COLO668 (cell line): Measurements from ENCODE around the gene LIPC.

Experiments
- DNase-seq: peaks from one replicate; lab custom pipeline; 2025; ENCODE audit not compliant: unreplicated experiment; lab: John Stamatoyannopoulos, UW

The LIPC gene

DNA sequence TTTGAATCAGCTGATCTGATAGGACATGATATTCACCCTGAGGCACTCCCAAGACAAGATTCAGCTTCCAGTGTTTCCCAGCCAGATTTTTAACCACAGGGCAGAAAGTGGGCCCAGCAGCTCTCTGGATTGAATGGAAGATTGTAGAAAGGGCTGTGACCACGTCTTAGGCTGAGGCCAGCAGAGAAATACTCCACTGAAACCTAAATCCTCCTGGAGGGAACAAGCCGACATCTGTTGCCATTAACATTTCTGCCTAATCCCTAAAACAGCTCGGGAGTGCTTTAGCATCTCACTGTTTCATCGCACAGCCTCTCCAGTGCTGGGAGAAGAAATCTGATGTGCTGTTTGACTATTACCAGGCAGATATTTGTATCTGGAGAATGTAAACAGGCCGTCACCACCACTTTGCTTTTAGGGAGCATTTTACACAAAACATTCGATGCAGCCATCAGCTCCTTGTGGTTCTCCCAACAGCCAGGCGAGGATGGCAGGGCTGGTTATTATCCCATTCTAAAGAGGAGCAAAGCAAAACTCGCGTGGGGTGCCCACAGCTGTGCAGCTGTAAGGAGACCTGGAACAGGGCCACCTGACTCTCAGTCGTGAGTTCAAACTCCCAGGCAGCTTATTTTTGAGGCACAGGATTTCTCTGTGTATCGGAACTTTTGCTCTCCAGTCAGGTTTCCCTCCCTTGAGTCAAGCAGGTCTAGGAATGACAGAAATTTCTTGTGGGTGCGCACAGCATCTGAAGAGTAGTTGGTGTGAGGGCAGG is 117.4 kb downstream of the LIPC start:
- DNase-seq: no peak

DNA sequence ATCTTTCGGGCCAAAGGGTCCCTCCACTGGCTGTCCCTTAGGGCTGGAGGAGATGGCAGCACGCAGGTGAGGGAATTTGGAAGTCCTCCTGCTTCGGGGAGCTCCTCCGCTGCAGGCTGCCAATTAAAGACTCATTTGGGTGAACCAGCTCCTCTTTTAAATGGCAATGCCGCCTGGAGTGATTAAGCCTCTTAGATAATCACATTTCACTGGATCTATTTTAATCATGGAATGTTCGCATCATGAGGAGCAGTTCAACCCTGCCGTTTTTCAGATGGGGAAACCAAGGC is 117.9 kb downstream of the LIPC start:
- DNase-seq: no peak

DNA sequence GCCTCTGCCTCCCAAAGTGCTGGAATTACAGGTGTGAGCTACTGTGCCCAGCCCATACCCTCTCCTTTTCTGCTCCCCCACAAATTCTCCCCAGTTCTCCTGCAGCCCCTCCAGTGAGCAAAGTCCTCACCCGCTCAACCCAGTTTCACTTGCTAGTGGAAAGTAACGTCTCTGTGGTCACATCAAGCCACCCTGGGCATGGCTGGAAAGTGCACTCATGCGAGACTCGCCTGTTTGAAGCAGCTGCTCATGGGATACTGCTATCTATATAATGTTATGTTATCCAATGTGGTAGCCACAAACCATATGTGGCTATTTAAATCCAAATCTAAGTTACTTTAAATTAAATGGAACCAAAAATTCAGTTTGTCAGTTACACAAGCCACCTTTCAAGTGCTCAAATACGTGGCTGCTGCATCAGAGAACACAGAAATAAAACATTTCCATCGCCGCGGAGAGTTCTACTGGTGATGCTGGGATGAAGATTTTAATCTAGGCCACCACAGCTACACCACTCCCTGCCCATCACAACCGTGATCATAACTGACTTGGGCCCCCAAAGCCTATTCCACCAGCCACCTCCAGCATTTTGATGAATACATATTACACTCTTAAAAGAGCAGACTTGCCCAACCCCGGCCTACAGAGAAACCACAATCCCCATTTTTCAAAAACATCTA is 119.4 kb downstream of the LIPC start:
- DNase-seq: no peak

DNA sequence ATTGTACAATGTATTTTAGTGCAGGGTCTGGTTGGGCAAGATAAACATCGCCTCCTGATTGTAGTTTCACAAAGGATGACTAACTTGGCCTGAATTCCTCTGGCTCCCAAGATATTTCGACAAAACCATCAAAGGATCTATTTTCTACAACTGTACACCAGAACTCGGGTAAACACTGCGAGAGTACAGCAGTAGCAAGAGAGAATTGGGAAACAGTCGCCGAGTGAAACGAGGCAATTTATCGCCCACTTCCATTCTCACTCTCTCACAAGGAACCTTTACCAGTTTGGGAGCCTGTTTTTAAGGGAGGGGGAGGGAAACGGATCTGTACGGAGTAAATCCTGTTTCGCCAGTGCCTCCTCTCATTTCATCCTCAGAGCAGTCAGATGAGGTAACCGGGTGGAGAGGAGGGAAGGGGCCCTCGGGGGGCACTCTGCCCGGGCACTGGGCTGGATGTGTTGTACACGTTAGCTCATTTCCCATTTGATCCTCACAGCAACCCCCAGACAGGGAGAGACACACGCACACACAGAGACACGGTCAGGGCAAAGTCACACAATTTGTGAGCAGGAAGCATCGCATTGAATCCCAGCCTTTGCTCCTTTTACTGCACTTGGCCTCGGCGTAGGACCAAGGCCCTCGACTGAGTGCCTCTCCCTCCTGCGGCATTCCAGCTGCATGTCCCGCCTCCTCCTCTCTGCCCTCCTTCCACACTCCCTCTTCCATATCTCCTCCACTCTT is 120.1 kb downstream of the LIPC start:
- no peak for DNase-seq

DNA sequence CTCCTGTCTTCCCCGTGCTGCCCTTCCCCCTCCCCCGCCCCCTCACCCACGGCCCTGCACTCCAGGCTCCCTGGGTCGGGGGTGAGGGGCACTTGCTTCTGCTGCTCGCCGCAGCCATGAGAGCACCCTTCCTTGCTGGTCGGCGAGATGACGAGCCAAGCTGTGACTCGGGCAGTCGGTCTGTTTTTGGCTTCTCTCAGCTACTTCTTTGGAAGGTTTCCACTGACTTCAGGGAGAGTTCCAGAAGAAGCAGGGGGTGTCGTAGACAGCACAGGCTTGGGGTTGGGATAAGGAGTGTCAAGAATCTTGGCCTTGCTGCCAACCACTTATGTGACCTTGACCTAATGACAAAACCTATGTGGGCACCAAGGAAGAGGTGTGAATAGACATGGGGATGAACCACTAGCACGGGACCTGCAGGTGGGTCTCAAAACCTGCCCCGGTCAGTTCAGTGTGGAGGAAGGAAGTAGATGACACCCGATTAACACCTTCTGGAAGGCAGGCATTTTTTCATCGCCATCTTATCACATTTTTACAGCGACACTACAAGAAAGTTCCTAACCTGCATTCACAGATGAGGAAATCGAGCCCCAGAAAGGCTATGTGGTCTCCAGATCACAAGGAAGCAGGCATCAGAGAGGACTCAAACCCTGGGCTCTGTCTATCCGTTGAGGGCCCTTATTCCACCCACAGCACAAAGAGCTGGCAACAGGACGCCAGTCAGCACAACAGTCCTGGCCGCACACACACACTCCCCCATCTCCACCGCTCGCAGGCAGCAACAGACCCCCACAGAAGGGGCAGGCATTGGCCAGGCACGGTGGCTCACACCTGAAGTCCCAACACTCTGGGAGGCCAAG is 120.9 kb downstream of the LIPC start:
- no peak for DNase-seq

DNA sequence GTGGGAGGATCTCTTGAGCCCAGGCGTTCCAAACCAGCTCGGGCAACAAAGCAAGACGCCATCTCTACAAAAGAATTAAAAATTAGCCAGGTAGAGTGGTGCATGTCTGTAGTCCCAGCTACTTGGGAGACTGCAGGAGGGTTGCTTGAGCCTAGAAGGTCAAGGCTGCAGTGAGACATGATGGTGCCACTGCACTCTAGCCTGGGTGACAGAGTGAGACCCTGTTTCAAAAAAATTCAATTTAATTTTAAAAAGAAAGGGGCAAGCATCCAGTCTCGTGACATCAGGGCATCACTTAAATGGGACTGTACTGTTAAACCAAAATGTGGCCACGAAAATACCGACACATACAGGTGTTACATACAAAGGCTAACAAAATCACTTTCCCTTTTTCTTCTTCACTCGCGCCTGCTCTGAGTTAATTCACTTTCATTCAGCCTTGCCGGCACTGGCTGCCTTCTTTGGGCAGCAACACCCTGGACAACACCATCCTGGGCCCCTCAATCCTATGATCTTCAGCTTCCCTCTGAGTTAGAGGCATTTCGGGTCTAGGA is 121.7 kb downstream of the LIPC start:
- DNase-seq: no peak

DNA sequence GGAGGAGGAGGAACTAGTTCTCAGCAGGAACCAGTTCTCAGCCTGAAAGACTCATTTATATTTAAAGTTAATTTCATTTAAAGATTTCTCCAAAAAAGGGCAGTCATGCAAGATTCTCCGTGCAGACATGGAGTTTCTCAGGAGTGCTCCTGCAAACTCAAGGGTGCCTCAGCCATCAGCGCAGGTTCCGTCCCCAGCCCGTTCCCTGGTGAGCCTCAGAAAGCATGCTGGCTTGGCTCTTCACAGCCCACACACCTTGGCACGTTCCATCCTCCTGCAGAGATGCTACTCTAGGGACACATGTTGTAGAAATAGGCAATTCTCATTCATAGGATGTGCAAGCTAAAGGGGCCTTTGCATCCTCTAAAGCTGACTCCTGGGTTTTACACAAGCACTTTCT is 123.0 kb downstream of the LIPC start:
- no peak for DNase-seq

DNA sequence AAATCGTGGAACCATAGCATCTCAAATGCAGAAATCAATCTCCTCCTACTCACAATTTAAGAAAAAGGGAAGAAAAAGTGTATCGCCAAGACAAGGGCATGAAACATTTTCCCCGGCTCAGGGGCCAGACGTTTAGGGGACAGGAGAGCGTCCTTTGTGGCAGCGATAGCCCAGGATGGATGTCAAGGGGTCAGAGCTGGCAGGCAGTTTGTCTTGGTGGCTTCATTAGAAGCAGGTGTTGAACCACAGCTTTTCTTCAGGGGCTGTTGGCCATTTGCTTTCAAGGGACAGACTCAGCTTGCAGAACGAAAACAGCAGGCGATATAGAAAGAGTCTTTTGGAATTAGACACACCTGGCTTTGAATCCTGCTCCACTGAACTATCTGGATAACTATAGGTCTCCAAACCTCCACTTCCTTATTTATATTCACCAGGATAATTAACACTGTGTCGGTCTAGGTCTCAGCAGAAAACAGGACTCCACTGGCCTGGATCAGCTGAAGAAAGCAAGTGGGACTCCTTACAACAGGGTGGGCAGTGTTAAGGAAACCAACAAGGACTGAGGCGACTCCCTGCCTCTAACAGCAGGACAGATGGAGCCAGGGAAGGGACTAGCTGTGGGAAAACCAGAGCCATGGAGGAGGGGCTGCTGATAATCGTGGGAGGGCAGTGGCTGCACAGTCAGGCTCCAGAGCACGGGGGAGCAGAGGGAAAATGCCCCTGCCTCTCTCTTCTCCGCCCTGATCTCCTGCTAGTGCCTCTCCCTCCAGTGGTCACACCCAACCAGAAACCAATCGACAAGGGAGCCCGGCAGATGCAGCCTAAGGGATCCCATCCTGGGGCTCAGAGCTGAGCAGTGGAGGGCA is 123.6 kb downstream of the LIPC start:
- DNase-seq: no peak

DNA sequence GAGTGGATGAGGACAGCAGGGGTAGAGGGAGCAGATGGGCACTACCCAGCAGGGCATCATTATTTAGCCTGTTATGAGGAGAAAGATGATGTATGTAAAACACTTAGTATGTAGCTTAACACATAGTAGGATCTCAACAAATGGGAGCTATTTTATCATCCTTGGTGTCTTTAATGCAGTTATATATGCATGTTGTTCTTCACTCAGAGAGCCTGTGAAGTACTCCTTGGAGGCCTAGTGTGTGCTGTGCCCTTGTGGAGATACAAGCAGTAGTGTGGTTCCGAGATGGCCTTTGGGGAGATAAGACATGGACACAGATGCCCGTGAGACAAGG is 124.2 kb downstream of the LIPC start:
- DNase-seq: no peak

DNA sequence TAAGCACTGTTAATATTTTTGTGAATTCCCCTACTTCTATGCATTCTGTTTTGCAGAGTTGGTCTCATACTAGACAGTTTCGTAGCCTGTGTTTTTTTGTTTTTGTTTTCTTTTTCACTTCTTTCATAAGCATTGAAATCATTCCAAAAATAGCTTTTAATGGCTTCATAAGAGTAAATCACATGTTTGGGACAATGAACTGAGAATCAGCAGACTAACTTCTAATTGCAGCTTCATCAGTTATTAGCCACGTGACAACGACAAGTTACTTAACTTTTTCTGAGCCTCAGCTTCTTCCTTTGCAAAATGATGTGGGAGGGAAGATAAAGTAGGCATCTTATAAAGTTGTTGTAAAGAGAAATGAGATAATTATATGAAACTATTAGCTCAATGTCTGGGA is 124.8 kb downstream of the LIPC start:
- no peak for DNase-seq

DNA sequence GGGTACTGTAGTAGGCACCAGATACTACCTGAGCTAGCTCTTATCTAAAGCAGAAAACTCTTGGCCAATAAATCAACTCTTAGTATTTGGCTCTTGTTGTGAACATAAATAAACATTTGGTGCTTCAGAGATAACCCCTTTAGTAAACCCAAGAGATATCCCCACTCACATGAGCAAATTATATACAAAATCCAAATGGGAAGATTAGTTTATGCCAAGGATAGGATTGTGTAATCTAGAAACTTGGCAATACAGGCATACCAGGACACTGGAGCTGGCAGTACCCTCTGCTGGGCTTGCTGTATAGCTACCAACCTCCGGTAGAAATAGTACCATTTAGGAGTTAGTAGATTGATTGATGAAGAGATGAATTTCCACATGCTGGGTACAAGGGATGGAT is 127.0 kb downstream of the LIPC start:
- no peak for DNase-seq

DNA sequence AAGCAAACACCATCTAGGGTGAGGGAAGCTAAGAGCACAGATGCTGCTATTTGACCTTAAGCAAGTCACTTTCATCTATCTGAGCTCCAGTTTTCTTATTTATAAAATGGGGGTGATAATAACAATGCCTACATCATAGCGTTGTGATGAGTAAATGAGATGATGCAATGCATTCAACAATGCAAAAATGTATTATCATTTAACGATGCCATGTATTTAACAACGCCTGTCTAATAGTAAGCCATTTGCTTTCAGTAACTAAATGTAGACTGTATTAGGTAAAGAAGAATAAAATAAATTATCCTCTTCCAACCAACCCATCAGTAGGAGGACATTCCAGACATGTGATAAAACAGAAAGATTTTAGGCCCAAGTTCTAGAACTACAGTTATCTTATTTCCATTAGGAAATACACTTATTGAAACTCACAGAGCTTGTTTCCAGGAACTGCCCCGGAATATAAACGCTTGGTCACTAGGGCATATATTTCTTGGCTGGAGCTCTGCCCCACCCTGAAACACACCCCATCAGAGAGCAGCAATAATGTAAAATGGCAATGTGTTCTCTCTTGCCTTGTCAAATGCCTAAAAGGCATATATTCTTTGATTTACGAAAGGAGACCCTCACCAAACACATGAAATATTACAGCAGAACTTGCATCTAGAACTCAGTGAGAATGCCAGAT is 128.3 kb downstream of the LIPC start:
- no peak for DNase-seq

DNA sequence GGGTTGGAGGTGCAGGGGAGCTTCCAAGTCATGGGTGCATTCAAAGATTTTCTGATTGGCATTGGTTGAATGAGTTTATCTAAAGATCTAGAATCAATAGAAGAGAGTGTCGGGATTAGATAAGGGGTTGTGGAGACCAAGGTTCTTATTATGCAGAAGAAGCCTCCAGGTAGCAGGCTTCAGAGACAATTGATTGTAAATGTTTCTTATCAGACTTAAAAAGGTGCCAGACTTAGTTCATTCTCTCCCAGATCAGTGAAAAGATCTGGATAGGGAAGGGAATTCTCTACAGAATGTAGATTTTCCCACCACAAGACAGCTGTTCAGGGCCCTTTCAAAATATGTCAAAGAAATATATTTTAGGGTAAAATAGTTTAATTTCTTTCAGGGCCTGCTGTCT is 129.5 kb downstream of the LIPC start:
- DNase-seq: no peak

DNA sequence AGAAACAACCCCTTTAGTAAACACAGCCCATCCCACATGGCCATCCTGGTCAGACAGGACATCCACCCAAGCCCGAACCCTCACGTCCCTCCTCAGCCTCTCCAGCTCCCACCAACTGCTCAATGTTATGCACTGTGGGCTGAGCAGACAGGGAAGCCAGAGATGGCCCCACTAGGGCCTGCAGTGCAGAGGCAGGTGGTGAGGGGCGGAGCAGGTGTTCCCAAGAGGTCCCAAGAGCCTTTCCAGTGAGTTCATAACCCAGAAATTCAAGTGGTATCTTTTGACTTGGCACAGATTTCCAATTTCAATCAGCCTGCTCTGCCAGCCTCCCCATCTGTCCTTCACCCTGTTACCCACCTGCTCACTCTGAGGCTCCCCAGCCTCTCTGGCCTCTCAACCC is 130.3 kb downstream of the LIPC start:
- DNase-seq: no peak

DNA sequence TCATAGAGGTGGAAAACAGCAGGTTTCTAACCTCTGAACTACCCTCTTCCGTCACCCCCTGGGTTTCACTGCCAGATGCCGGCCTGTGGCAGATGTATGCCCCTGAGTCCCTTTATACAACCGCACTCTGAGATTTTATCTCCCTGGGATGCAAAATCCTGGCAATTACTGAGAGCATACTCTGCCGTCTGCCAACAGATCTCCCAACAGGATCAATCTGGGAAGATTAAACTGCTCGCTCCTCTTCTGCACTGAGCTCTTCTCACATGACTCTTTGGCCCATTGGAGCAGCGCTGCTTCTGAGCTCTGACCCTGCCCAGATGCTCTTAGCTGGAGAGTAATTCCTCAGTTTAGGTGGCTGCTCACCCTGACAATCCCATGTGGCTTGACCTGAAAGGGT is 133.2 kb downstream of the LIPC start:
- DNase-seq: no peak

DNA sequence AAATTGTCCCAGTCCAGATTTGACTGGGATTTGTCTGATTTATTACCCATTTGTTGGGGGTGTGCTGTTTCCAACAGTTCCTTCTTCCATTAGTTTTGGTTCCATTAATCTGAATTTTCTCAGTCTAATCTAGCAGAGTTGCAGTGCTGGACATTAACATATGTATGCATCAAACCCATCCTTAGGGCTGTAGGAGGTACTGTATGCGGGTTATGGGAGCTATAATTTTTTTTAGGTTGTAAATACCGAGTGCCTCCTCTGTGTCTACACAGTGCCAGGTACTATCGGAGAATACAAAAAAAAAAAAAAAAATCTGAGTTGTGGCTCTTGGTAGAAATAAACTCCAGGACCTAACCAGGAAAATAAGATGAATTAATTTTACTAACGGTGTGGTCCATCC is 133.8 kb downstream of the LIPC start:
- DNase-seq: no peak

DNA sequence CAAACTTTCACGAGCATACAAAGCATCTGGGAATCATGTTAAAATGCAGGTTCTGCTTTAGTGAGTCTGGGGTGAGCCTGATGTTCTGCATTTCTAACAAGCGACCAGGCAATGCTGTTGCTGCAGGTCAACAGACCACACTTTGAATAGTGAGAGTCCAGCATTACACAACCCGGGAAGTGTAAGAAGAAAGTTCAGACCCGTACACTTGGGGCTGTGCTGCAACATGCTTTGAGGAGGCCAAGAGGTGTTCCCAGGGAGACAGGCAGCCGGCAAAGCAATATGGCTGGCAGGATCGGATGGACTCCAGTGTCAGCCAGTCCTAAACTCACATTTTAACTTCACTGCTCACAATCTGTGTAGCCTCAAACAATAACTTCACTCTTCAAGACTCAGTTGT is 134.2 kb downstream of the LIPC start:
- DNase-seq: no peak

DNA sequence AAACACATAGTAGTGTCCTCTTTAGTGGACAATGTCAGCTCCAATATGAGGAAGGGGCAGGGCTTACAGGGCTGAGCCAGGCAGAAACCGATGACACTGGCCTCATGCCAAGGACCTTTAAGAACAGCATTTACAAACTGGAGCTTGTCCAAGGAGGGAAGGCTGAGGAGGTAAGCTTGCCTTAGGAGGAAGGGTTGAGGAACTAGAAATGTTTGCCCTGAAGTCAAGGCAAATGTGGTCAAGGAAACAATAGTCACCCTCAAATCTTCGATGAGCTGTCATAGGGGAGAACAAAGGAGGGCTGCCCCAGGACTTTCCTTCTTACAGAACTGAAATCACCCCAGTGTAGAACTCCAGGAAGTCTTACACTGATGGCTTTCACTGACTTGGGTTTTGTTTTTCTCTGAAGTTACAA is 136.4 kb downstream of the LIPC start:
- DNase-seq: no peak

DNA sequence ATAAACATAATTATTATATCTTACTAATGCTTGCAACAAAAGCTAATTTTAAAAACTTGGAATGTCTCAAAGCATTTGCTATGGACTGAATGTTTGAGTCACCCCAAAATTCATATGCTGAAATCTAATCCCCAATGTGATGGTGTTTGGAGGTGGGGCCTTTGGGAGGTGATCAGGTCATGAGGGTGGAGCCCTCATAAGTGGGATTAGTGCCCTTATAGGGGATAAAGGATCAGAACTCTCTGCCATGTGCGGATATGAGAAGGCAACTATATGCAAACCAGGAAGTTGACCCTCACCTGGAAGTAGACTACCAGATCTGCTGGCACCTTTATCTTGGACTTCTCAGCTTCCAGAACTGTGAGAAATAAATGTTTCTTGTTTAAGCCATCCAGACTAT is 137.7 kb downstream of the LIPC start:
- DNase-seq: no peak

DNA sequence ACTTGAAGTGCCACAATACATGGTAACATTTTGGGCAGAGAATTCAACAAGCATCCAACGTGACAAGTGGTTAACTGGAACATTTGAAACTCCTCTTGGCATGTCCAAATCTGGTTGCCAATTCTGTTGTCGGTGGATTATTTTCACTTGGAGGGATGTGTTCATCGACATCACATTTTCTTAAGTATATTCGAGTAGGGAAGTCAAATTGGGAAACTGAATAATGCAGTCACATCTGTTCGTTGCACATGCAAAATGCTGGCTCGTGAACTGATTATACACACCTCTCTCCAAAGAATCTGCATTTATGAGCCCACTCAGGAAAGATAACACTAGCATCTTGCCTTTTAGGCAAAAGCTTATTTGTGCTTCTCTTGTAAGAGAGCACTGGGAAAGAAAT is 139.7 kb downstream of the LIPC start:
- no peak for DNase-seq
